Right lobe of liver (tissue), 6 donors: ENCODE results near the gene HAUS6. TPM values are rescaled to one million over a fixed set of nuclear protein-coding genes. Genes with fewer than 3 reads are reported as not detected.
"Not testable (repeated sequence)": the region's sequence is repeated elsewhere in the genome, so short reads cannot be mapped to it uniquely, and the experiment has no call there.

Experiments
- ATAC-seq, 4 donors: fragments of 200-7000 bp; cut with Tn5 transposase; one replicate each; pipeline ENCODE4 v1.9.1; 2020; ENCODE audit warnings: mild to moderate bottlenecking in 4 of 4, moderate library complexity in 4 of 4
- DNase-seq, 3 donors: peaks; one replicate each; pipeline ENCODE4 v3.0.0-alpha.2; 2020
- H3K27ac ChIP-seq, 3 donors: fragments of 200-600 bp; one replicate each; pipeline ENCODE4 v1.8.0; 2022
- H3K27me3 ChIP-seq, 2 donors: fragments of 200-600 bp; one replicate each; pipeline ENCODE4 v1.8.0; 2022
- H3K36me3 ChIP-seq, 4 donors: fragments of 200-600 bp; sonication (generic) in 1 of 4; one replicate each; pipeline versions ENCODE4 v1.5.1 to v1.8.0; 2017 to 2022; ENCODE audit warnings: control low read depth in 1 of 4
- H3K4me1 ChIP-seq, 4 donors: fragments of 200-600 bp; sonication (generic) in 1 of 4; one replicate each; pipeline versions ENCODE4 v1.5.1 to v1.8.0; 2017 to 2022; ENCODE audit warnings: control low read depth in 1 of 4
- H3K4me3 ChIP-seq, 3 donors: fragments of 200-600 bp; one replicate each; pipeline ENCODE4 v1.8.0; 2022
- H3K9me3 ChIP-seq, 4 donors: fragments of 200-600 bp; sonication (generic) in 1 of 4; one replicate each; pipeline versions ENCODE4 v1.5.1 to v1.8.0; 2017 to 2022; ENCODE audit warnings: control low read depth in 1 of 4
- CTCF ChIP-seq, 4 donors: fragments of 200-600 bp in 3 of 4; fragments of 450-650 bp in 1 of 4; IDR thresholded peaks; one replicate each; pipeline versions ENCODE4 v1.5.1 to v1.8.0; 2016 to 2022; ENCODE audit warnings: antibody characterized with exemption in 4 of 4, mild to moderate bottlenecking in 2 of 4
- POLR2A ChIP-seq: fragments of 450-650 bp; IDR thresholded peaks from one replicate; pipeline ENCODE4 v1.6.1; 2017; ENCODE audit warnings: antibody characterized with exemption, mild to moderate bottlenecking
- WGBS: methylation state at CpG from one replicate; pipeline ENCODE4 v1.1.6; 2018; ENCODE audit warnings: low coverage, low lambda C conversion rate; ENCODE audit not compliant: insufficient coverage; ENCODE audit errors: missing lambda C conversion rate; 5-methylcytosine and 5-hydroxymethylcytosine counted together
- intact Hi-C, 2 donors: fragments of 100-400 bp; cut with DNase I; formaldehyde crosslinking; loops; one replicate each; pipeline versions ENCODE4 v1.11.2 to v1.14.1; 2022
- total RNA-seq, 6 experiments: library from RNA; depleted of rRNA in 2 of 6; stranded (reverse); fragments of >200 nt in 2 of 6; fragmentation: NEBNext Ultra II Directional in 3 of 6; extraction: Animal tissue kit (Norgen Biotek cat#: 25700) in 3 of 6; gene quantifications; one replicate each; pipeline versions ENCODE4 v1.1.0 to v1.2.4, GENCODE V29; 2016 to 2023
- donor health status: DM: no; HTN: yes; CAD: no.
- donor health status: DM: no; HTN: no; CAD: no.
- donor health status: DM: no; HTN: no; CAD: no.
- donor health status: DM: no; HTN: yes; CAD: no.
- donor health status: DM: no; HTN: yes; CAD: no.

HAUS6 gene
- total RNA-seq, 6 experiments from 2014 or later = 2.9 to 8.1 (median 4.3) TPM

- DNase-seq (no peak), ATAC-seq (peak in 1 of 4 donors; percentile 21)
- intact Hi-C loops = no loop called here
- 100% methylated on average over 1 of the region's 22 CpGs for WGBS
- Histone ChIP-seq H3K27ac (no peak overlapping the region), H3K9me3 (no peaks in the 10 kb centered on the region), H3K4me3 (no peak overlapping the region), H3K27me3 (no peaks in the 10 kb centered on the region), H3K4me1 (no peaks in the 10 kb centered on the region), H3K36me3 (no peaks in the 10 kb centered on the region)
- TF ChIP-seq CTCF (IDR thresholded peaks at IDR 0.05) (no peak), POLR2A (no peak)
These were observed 74.9 kb downstream of the HAUS6 start for GRCh38 chr9:19027825-19028224.

GRCh38 chr9:19026375-19026774 lies 76.3 kb downstream of the HAUS6 start:
- WGBS = 68% methylated on average over 6 of the region's 6 CpGs

GRCh38 chr9:19023078-19023477 lies 79.6 kb downstream of the HAUS6 start:
- no peak for ATAC-seq
- no peaks in the 10 kb centered on the region for H3K9me3 ChIP-seq
- 75% methylated on average over 5 of the region's 5 CpGs for WGBS
- no peaks in the 10 kb centered on the region for H3K27me3 ChIP-seq
- intact Hi-C loops = no loop called here
- TF ChIP-seq POLR2A (no peak), CTCF (IDR thresholded peaks at IDR 0.05) (no peak)
- no peak overlapping the region for H3K27ac ChIP-seq
- H3K4me1 ChIP-seq = no peaks in the 10 kb centered on the region
- no peak overlapping the region for H3K4me3 ChIP-seq
- no peaks in the 10 kb centered on the region for H3K36me3 ChIP-seq
- no peak for DNase-seq

More at GRCh38 chr9:19026375-19026774, 76.3 kb downstream of the HAUS6 start:
- Histone ChIP-seq H3K36me3 (no peaks in the 10 kb centered on the region), H3K9me3 (no peaks in the 10 kb centered on the region), H3K27me3 (no peaks in the 10 kb centered on the region), H3K4me1 (no peaks in the 10 kb centered on the region), H3K27ac (no peak overlapping the region), H3K4me3 (no peak overlapping the region)
- no peak for DNase-seq
- TF ChIP-seq CTCF (IDR thresholded peaks at IDR 0.05) = no peak
- TF ChIP-seq POLR2A = no peak
- ATAC-seq = no peak
- intact Hi-C loops = no loop called here

GRCh38 chr9:19022206-19022605 lies 80.5 kb downstream of the HAUS6 start:
- Histone ChIP-seq H3K27ac (no peak overlapping the region), H3K4me3 (no peak overlapping the region), H3K4me1 (no peaks in the 10 kb centered on the region), H3K9me3 (no peaks in the 10 kb centered on the region), H3K36me3 (no peaks in the 10 kb centered on the region), H3K27me3 (no peaks in the 10 kb centered on the region)
- intact Hi-C loops = no loop called here
- TF ChIP-seq POLR2A = no peak
- TF ChIP-seq CTCF (IDR thresholded peaks at IDR 0.05) = no peak
- DNase-seq = no peak
- 80% methylated on average over 1 of the region's 2 CpGs for WGBS
- no peak for ATAC-seq

- H3K9me3 ChIP-seq, H3K4me1 ChIP-seq, H3K4me3 ChIP-seq, H3K36me3 ChIP-seq, H3K27me3 ChIP-seq, DNase-seq, H3K27ac ChIP-seq, intact Hi-C loops, ATAC-seq: not testable (repeated sequence)
- 75% methylated on average over 1 of the region's 2 CpGs for WGBS
These were observed 81.1 kb downstream of the HAUS6 start for GRCh38 chr9:19021649-19022048.
